Right lung (tissue), 5 donors: ENCODE data around the gene CLDN9. TPM values are rescaled to one million over a fixed set of nuclear protein-coding genes. Genes with fewer than 3 reads are reported as not detected.

Experiments used
- DNase-seq, 2 donors: peaks; one replicate each; pipeline ENCODE4 v3.0.0-alpha.2; 2013
- polyA plus RNA-seq, 5 donors: library from polyadenylated mRNA; unstranded; fragments of 120-200 nt; gene quantifications; one replicate each; pipeline versions ENCODE4 v1.2.1 to v1.2.3, GENCODE V29; 2013; ENCODE audit warnings: inconsistent platforms in 1 of 5, low replicate concordance in 1 of 5; ENCODE audit not compliant: insufficient read length in 5 of 5, insufficient read depth in 1 of 5

CLDN9 gene
- polyA plus RNA-seq, 5 donors = 4.0 to 7.3 (median 6.3) TPM

- DNase-seq = no peak
These were observed 21.0 kb upstream of the CLDN9 start for GRCh38 chr16:2991566-2992261.

GRCh38 chr16:2992383-2993081 lies 20.2 kb upstream of the CLDN9 start:
- no peak for DNase-seq

- no peak for DNase-seq
These were observed 16.4 kb upstream of the CLDN9 start for GRCh38 chr16:2996298-2996697.

GRCh38 chr16:2999929-3000328 lies 12.8 kb upstream of the CLDN9 start:
- no peak for DNase-seq

GRCh38 chr16:3000540-3000939 lies 12.2 kb upstream of the CLDN9 start:
- DNase-seq = no peak

GRCh38 chr16:3001316-3001715 lies 11.4 kb upstream of the CLDN9 start:
- no peak for DNase-seq

- peak; percentile 94 for DNase-seq
These were observed 9.0 kb upstream of the CLDN9 start for GRCh38 chr16:3003582-3004270.

- no peak for DNase-seq
These were observed 8.4 kb upstream of the CLDN9 start for GRCh38 chr16:3004319-3004718.

GRCh38 chr16:3004781-3005284 lies 7.9 kb upstream of the CLDN9 start:
- no peak for DNase-seq

- DNase-seq = no peak
These were observed 5.4 kb upstream of the CLDN9 start for GRCh38 chr16:3007059-3007956.

GRCh38 chr16:3007957-3008689 lies 4.6 kb upstream of the CLDN9 start:
- DNase-seq = no peak

GRCh38 chr16:3008690-3009037 lies 4.1 kb upstream of the CLDN9 start:
- DNase-seq = no peak

GRCh38 chr16:3009568-3010390 lies 2.9 kb upstream of the CLDN9 start:
- DNase-seq = peak in 1 of 2 donors; percentile 81

- no peak for DNase-seq
These were observed 2.2 kb upstream of the CLDN9 start for GRCh38 chr16:3010510-3010909.

GRCh38 chr16:3012246-3012645 lies 477 bp upstream of the CLDN9 start:
- no peak for DNase-seq

GRCh38 chr16:3013491-3013951 lies 798 bp downstream of the CLDN9 start:
- no peak for DNase-seq

GRCh38 chr16:3013998-3014690 lies 1.4 kb downstream of the CLDN9 start:
- DNase-seq = no peak

- no peak for DNase-seq
These were observed 2.2 kb downstream of the CLDN9 start for GRCh38 chr16:3014971-3015370.

- DNase-seq = no peak
These were observed 3.3 kb downstream of the CLDN9 start for GRCh38 chr16:3015865-3016521.
